GM18868 (cell line): ENCODE data around the gene TNFAIP8L2.

Source experiments
- ATAC-seq: cut with Tn5 transposase; IDR thresholded peaks from one replicate; pipeline ENCODE4 v1.9.1; 2021; ENCODE audit warnings: mild to moderate bottlenecking, moderate library complexity; ENCODE audit not compliant: unreplicated experiment

Gene TNFAIP8L2

GRCh38 chr1:151145304-151146071 lies 11.0 kb upstream of the TNFAIP8L2 start:
- ATAC-seq: no peak

GRCh38 chr1:151146072-151146411 lies 10.4 kb upstream of the TNFAIP8L2 start:
- ATAC-seq: no peak

DNA sequence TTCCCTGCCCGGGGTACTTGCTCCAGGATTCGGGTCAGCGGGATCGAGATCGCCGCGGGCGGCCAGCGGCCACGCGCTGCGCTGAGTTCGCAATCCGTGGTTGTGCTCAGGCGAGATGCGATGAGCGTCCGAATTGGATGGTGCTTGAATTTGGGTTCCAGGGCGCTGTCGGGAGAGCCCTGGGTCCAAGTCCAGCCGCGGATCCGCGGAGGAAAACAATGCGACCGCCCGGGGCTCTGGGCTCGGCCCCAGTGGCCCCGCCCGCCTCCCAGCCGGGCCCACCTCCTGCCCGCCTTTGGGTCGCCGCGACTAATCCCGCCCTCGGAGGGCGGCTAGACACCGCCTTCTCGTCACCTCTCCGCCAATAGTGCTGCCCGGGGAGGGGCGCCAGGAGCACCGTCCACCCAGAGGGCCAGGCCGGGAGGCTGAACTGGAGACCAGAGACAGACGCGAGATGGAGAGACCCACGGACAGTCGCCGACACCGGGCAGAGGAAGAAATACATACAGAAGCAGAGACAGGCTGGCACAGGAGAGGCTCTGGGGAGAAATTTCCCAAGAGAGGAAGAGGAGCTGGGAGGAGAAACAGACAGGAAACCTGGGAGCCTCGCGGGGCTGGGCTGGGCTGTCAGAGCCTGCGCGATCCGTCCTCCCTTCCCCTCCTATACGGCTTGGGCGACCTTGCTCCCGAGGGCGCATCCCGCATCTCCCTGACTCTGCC lies 9.9 kb upstream of the TNFAIP8L2 start, which contains the start of gene SEMA6C:
TSS of gene SEMA6C (minus strand) at position 220 of the 720 bp plus-strand sequence. CDS start 4,010 bp downstream, outside the sequence.
- peak; percentile 99 for ATAC-seq

DNA sequence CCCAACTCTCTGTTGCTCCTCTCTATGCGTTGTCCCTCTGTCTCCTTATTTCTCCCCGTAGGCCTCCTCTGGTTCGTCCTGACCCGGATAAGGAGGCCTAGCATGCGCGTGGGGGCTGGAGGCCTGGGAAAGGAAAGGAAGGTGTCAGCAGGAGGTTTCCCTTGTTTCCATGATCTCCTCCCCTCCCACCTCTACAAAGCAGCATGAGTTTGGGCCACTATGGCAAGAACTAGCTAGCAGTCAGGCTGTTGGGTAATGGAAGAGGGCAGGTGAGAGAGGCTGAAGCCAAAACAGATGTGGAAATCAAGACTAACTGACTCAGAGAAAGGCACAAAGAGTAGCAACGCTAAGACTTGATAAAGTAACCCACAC lies 9.3 kb upstream of the TNFAIP8L2 start:
- no peak for ATAC-seq

DNA sequence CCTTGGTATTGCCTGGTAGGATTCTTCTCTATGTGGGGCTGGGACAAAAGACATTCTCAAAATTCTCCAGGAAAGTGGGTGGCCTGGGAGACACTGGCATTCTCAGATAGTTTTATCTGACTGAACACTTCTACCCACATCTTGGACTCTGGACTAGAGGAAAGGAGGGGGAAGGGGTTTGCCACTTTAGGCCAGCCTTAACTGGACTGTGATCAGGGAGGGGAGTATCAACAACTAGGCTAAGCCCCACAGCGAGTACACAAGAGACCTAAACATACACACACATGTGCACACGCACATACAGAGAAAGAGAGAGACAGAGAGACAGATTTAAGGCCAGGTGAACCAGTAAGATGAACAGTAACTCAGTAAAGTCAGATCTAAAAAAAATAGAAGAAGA lies 8.8 kb upstream of the TNFAIP8L2 start:
- no peak for ATAC-seq

DNA sequence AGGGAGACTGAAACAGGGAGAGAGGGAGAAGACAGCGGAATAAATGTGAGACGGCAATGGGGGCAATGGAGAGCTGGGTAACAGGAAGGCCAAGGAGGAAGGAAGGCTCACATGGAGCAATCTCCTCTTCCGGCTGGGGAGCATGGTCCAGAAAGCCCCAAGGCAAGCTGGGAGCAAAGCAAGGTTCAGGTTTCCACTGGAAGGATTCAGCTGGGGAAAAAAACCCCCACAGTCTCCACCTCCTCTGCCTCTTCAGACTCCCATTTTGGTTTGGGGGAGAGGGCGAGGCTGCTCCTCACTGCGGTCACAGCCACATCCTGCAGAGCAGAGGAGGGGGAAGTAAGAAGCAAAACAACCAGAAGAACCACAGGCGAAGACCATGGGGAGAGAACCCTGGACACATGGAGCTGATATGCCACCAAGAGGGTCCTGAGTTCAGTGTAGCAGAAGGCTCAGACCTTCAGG lies 650 bp downstream of the TNFAIP8L2 start:
- no peak for ATAC-seq

DNA sequence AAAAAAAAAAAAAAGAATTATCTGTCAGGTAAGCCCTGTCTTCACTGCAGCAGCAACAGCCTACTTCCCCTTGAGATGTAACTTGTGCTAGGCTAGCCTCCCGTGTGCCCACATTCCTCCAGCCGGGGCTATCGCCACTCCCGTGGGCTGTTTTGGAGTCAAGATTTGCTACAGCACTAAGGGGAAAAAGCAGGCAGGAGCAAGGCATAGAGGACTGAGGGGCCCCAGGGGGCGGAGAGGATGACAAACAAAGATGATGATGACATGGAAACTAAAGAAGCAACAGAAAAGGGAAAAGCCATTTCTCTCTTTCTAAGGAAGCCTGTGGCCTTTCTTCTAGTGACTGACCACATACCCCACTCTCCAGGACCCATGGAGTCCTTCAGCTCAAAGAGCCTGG lies 1.9 kb downstream of the TNFAIP8L2 start:
- no peak for ATAC-seq

GRCh38 chr1:151158751-151159251 lies 2.4 kb downstream of the TNFAIP8L2 start:
- ATAC-seq: no peak

DNA sequence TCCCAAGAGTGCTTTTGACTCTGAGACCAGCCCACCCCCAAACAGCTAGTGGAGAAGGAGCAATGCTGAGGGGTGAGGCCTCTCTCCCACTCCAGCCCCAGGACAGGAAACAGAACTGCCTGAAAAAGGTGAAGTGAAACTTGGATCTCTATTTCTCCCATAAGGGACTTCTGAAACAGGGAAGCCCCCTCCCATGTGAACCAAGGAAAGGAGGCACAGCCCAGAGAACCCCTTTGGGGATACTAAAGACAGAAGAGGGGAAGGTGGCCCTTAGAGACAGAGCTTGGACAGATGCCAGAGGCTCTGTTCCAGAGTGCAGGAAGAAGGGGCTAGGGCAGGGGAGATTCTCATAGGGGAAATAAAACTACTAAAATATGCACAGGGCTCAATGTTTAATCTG lies 2.9 kb downstream of the TNFAIP8L2 start:
- ATAC-seq: no peak

DNA sequence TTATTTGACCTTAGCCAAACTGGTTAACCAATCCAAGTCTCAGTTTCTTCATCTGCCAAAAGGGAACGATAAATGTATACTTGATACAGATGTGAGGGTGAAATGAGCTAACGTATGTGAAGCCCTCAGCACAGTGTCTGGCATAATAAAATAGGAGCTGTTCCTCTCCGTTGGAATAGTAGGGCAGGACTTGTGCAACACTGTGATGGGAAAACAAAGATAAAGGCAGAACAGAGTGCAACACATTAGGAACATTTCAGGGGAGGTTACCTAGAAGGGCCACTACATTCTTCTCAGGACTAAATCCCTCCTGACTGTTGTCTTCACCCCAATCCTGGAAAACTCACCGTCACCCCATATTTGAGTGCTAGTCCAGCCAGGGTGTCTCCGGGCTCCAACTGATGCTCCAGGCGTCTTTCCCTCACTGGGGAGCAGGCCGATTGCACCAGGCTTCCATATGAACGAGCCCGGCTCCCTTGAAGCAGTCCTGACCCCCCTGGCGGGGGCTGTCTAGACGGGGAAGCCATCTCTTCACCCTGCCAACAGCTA lies 8.4 kb downstream of the TNFAIP8L2 start:
- no peak for ATAC-seq

DNA sequence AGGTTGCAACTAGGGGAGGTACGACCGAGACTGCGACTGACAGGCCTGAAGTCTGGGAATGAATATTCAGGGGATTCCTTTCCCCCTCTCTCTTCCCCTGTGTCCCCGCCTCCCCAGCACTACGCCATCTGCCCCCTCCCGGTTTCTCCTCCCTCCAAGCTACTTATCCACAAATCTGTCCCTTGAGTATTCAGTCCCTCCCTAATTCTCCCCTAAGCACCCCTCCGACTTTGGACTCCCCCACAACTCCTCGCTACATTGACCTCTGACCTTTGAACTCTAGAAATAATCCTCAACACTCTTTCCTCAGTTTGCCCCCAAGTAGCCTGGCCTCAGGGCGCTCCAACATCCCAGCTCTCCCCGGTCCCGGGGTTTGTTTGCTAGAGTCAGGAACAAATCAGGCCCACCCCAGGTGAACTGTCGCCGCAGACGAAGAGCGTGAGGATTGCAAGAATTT lies 8.9 kb downstream of the TNFAIP8L2 start:
- ATAC-seq: peak; percentile 16

GRCh38 chr1:151165738-151166504 lies 9.5 kb downstream of the TNFAIP8L2 start, which contains the start of the genes LYSMD1 and SCNM1:
TSS of gene LYSMD1 (minus strand) at chr1:151165902. CDS start at chr1:151165258, 644 bp downstream.
TSS of gene SCNM1 (plus strand) at chr1:151166144. CDS start at chr1:151166153, 9 bp downstream.
- ATAC-seq: peak; percentile 90

GRCh38 chr1:151166505-151166956 lies 10.1 kb downstream of the TNFAIP8L2 start:
- no peak for ATAC-seq

DNA sequence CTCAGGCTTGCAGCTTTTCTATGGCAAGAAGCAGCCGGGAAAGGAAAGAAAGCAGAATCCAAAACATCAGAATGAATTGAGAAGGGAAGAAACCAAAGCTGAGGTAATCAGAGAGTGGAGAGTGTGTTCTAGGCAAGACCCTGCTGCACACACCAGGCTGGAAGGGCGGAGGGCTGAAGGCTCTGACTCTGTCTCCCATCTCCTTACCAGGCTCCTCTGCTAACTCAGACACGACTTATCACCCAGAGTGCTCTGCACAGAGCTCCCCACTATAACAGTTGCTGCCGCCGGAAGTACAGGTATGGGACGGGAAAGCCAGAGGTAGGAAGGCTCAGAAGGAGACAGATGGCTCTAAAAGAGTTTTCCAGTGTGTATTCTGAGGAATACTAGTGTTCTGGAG lies 10.7 kb downstream of the TNFAIP8L2 start:
- no peak for ATAC-seq

DNA sequence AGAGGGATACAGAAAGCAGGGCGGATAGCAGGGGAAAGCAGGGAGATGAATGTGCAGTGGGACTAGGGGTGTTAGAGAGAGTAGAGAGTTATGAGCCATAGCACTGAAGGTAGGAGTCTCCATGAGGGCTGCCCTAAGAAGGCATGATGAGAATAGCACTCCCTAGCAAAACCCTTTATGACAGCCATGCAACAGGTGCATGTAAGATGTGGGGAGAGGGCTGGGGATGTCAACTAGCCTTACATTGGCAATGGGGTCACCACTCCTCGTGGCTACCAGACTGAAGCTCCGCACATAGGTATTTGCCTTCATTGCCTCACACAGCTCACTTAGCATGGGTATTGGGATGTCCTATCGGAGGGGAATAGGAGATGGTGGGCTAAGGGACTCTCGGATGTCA lies 14.7 kb downstream of the TNFAIP8L2 start:
- no peak for ATAC-seq

DNA sequence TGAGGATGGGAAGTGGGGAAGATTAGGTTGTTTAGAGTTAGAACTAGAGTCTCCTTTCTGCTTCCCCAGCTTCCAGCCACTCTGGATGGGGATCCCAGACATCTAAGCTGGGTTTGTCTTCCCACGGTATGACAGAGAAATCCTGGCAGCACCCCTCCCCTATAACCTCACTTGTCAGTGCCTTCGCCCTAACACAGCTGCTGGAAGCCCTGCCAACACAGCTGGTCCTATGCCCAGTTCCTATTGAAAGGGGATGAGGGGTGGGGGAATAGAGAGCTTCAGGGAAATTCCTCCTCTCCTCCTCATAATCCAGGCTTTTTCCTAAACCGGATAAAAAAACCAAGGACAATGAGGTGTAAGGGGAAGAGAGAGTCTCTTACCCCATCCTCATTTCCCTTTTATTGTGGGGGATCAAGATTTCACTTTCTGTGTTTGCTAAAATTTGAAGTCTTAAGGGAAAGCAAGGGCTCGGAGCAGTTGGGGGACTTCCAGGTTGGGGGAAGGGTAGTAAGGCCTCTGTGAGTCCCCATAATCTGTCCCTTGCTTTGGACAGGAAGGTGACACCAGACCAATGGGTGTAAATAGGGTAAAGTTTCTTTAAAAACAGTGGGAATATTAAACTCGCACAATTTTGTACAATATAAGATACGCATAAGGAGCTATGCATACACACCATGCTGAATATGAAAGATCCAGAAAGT lies 18.7 kb downstream of the TNFAIP8L2 start:
- ATAC-seq: no peak

DNA sequence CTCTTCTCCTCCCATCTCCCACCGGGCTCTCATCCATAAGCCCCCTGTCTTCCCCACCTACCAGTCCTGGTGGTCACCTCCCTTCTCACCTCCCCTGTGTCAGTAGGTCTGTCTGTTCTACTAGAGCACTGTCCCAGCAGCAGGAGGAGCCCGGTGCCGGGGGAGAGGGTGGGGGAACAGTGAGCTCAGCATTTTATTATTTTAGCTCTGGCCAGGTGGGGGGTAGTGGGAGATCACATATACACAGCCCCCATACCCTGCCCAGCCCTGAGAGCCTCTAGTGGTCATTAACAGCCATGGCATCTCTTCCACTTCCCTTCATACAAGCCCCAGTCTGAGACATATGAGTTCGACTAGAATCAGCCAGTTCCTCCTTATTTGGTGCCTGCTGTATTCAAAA lies 19.4 kb downstream of the TNFAIP8L2 start, which contains the start of gene TMOD4:
TSS of gene TMOD4 (minus strand) at position 119 of the 400 bp plus-strand sequence. CDS start 1,106 bp downstream, outside the sequence.
- ATAC-seq: no peak

DNA sequence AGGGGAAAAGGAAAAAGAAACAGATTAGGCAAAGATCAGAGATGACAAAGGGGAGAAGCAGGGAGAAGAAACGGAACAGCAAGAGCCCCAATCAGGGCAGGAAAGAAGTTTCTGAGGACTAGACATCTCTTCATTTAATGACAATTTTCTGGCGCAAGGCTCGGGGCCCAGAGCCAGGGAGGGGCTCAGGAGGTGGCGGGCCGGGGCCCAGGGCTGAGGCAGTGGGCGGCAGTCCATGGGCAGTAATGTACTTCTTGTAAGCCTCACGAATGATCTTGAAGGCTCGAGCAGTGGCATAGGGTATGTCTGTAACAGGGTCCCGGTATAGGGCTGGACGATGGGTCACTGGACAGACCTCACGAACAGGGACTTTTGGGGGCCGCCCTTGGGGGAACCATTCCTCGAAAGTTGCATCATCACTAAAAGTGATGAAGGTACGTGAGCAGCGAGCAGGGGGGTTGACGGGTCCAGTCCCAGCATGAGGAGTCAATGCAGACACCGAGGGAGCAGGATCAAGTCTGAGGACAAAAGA lies 20.1 kb downstream of the TNFAIP8L2 start:
- ATAC-seq: no peak

DNA sequence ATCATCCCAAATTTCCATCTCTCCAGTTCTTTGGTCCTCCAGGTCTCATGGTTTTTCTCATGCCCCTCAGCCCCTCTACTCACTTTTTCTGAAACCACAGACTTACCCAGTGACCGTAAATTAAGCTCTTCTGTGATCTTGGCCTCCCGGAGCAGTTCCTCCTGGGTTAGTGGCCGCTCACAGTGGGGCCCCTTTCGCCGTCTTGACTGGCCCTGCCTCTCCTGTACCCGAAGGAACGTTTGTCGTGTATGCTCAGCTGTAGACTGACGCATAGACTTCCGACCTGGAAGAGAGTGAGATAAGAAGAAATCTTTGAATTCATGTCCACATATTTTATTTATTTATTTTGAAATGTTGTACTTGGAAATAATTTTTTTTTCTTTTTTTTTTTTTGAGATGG lies 27.8 kb downstream of the TNFAIP8L2 start:
- no peak for ATAC-seq

DNA sequence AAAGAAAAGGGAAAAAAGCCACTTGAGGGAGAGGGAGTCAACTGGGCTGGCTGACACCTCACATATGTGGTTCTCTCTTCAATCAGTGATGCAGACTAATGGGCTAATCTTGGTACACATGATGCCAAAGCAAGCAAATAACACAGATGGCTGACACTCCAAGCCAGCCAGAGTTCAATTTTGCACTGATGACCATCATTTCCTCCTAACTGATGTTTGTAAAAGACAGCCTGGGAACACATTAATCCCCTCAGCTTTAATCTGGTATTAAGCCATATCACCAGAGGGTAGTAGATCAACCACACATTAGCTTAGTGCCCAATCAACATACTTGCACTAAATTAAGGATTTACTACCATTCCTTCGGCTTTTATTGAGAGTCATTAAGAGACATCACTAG lies 30.8 kb downstream of the TNFAIP8L2 start:
- ATAC-seq: no peak
